BE2C (cell line): ENCODE measurements around the gene STX18.
"Not testable (repeated sequence)": the region's sequence is repeated elsewhere in the genome, so short reads cannot be mapped to it uniquely, and the experiment has no call there.

Experiments
- DNase-seq: peaks from one replicate; pipeline ENCODE4 v3.0.0-alpha.2; 2020
- H3K27me3 ChIP-seq: fragments of 250-450 bp; sonication (Bioruptor Pico); 2 replicates; pipeline ENCODE4 v1.5.1; 2020; ENCODE audit warnings: mild to moderate bottlenecking
- H3K36me3 ChIP-seq: fragments of 250-450 bp; sonication (Bioruptor Pico); 2 replicates; pipeline ENCODE4 v1.5.1; 2020; ENCODE audit warnings: mild to moderate bottlenecking
- H3K4me1 ChIP-seq: fragments of 250-450 bp; sonication (Bioruptor Pico); 2 replicates; pipeline ENCODE4 v1.5.1; 2020
- H3K4me3 ChIP-seq: 2 replicates; pipeline ENCODE4 v1.5.1; 2011; ENCODE audit warnings: low read depth, low read length
- H3K9me3 ChIP-seq: fragments of 250-450 bp; sonication (Bioruptor Pico); 2 replicates; pipeline ENCODE4 v1.5.1; 2020
- TF ChIP-seq, protein P1 (sequence below): IDR thresholded peaks from 2 replicates; pipeline ENCODE4 v1.5.1; 2012; ENCODE audit warnings: mild to moderate bottlenecking, low read depth, low read length

STX18 gene

DNA sequence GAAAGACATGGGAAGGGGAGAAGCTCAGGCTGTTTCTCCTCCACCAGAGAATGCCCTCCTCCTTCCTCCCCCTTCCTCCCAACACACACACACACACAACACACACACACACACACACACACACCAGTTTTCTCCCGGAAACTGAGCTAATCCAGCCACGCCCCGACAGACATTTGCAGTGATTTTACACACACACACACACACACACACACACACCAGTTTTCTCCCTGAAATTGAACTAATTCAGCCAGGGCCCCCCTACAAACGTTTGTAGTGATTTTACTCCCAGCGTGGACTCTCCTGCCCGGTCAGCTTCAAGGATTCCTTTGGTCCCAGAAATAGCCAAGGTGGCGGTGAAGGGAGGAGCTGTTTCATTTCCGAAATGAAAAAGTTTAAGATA, 32.9 kb upstream of the STX18 start:
- Histone ChIP-seq H3K4me1 (0 out of 2 replicates have a peak, but pooled peaks cover 3% of the 10 kb centered on the region), H3K4me3 (peak overlapping the region; percentile 74), H3K9me3 (no peaks in the 10 kb centered on the region), H3K27me3 (no peaks in the 10 kb centered on the region), H3K36me3 (no peaks in the 10 kb centered on the region)
- peak; percentile 35 for DNase-seq
- TF ChIP-seq, protein P1, sequence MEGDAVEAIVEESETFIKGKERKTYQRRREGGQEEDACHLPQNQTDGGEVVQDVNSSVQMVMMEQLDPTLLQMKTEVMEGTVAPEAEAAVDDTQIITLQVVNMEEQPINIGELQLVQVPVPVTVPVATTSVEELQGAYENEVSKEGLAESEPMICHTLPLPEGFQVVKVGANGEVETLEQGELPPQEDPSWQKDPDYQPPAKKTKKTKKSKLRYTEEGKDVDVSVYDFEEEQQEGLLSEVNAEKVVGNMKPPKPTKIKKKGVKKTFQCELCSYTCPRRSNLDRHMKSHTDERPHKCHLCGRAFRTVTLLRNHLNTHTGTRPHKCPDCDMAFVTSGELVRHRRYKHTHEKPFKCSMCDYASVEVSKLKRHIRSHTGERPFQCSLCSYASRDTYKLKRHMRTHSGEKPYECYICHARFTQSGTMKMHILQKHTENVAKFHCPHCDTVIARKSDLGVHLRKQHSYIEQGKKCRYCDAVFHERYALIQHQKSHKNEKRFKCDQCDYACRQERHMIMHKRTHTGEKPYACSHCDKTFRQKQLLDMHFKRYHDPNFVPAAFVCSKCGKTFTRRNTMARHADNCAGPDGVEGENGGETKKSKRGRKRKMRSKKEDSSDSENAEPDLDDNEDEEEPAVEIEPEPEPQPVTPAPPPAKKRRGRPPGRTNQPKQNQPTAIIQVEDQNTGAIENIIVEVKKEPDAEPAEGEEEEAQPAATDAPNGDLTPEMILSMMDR = no peak

DNA sequence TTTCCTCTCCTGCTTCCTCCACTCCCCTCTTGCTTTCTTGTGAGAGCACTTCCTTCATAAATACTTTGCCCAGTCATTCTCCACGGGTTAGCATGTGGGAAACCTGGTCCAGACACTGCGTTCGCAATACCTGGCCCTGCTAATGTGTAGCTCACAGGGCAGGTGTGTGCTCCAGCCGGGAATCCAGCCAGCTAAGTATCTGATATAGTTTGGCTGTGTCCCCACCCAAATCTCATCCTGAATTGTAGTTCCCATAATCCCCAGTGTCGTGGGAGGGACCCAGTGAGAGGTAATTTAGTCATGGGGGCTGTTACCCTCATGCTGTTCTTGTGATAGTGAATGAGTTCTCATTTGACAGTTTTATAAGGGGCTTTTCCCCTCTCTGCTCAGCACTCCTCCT, 32.2 kb upstream of the STX18 start:
- Histone ChIP-seq H3K4me3 (no peak overlapping the region), H3K27me3 (no peaks in the 10 kb centered on the region), H3K9me3 (no peaks in the 10 kb centered on the region), H3K4me1 (no peaks in the 10 kb centered on the region), H3K36me3 (no peaks in the 10 kb centered on the region)
- no peak for DNase-seq
- TF ChIP-seq, protein P1 = no peak

DNA sequence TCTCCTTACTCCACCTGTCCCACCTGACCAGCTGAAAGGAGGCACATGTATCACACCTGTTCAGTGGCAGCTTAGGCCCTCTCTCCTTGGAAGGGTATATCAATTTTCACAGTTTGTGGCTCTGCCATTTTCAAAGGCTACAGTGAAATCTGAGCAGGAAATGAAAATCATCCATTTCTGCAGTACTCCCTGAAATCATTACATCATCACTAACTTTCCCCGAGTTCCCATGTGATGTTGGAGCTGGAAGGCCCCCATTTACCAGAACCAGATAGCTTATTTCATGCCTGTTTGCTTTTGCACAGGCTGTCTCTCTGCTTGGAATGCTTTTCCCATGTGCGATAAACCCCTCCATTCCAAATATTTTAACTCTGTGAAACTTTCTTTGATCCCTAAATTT, 31.0 kb upstream of the STX18 start:
- no peaks in the 10 kb centered on the region for H3K9me3 ChIP-seq
- no peaks in the 10 kb centered on the region for H3K36me3 ChIP-seq
- DNase-seq = no peak
- no peaks in the 10 kb centered on the region for H3K27me3 ChIP-seq
- TF ChIP-seq, protein P1 = no peak
- H3K4me1 ChIP-seq = no peaks in the 10 kb centered on the region
- H3K4me3 ChIP-seq = no peak overlapping the region

DNA sequence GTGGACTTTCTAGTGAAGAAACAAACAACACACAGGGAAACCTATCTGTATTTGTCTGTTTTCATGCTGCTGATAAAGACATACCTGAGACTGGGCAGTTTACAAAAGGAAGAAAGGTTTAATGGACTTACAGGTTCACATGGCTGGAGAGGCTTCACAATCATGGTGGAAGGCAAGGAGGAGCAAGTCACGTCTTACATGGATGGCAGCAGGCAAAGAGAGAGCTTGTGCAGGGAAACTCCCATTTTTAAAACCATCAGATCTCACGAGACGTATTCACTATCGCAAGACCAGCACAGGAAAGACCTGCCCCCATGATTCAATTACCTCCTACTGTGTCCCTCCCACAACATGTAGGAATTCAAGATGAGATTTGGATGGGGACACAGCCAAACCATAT, 28.0 kb upstream of the STX18 start:
- DNase-seq, H3K4me3 ChIP-seq, H3K27me3 ChIP-seq, H3K4me1 ChIP-seq, H3K36me3 ChIP-seq, H3K9me3 ChIP-seq: not testable (repeated sequence)

DNA sequence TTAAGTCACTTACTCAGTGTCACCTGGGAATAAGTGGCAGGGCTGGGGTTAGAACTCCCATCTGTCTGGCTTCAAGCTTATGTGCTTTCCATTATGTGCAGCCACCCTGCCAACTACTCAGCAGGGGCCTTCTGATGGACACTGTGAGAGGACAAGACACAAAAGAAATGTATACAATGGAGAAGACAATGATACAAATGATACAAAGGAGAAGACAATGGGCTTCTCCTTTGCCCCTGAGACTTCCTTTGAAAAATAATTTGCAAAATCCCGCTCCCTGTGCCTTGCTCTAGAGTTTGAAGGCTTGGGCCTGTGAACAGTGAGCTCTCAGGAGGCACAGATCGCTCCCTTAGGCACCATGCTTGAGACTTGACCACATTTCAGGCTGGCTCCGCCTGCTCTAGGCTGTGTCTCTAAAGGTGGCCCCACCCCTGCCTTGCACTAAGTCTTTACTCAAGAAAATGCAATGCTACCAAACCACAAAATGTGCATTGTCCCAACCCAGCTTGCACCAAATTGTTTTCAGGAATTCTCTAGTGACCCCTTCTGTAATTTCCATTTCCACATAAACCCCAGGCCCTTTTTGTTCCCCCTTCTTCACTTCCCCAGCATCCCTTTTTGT, 27.1 kb upstream of the STX18 start:
- no peaks in the 10 kb centered on the region for H3K9me3 ChIP-seq
- no peaks in the 10 kb centered on the region for H3K27me3 ChIP-seq
- no peak overlapping the region for H3K4me3 ChIP-seq
- no peaks in the 10 kb centered on the region for H3K36me3 ChIP-seq
- no peak for DNase-seq
- no peaks in the 10 kb centered on the region for H3K4me1 ChIP-seq
- TF ChIP-seq, protein P1 = no peak

DNA sequence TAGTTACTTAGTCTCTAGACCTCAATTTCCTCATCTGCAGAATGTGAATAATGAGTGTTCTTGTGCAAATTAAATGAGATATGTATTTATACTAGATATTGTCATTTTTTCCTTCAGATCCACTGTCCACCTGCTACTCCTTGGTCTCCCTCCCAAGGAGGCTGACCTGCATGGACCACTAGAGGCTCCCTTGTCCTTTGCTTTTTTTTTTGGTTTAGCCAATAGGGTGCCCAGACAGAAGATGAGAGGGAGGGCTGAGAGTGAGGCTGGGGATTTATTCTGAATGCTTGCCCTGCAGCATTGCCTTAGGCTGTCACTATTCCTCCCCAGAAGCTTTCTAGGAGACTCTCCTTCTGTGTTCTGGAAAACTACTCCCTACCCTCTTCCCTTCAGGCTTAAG, 24.5 kb upstream of the STX18 start:
- not testable (repeated sequence) for H3K4me1 ChIP-seq, DNase-seq, H3K27me3 ChIP-seq, H3K36me3 ChIP-seq, H3K9me3 ChIP-seq, H3K4me3 ChIP-seq

DNA sequence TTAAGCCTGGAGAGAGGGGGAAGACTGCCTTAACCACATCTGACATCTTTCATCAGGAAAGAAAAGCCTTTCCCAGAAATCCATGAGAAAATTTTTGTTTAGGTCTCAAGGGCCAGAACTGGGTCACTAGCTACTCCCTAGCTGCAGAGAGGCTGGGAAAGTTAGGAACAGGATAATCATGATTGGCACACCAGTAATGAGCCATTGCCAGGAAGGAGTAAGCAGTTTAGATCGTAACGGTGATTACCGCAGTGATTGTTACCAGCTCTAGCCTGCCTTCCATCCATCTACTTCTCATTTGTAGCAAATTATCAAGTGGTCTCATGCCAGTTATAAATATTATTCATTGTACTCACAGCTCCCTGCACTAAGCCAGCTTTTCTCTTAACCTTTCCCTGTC, 22.7 kb upstream of the STX18 start:
- Histone ChIP-seq H3K36me3 (no peaks in the 10 kb centered on the region), H3K27me3 (no peaks in the 10 kb centered on the region), H3K4me1 (no peaks in the 10 kb centered on the region), H3K9me3 (no peaks in the 10 kb centered on the region), H3K4me3 (no peak overlapping the region)
- TF ChIP-seq, protein P1 = no peak
- no peak for DNase-seq
